Fibroblast of pulmonary artery (primary cell): Measurements from ENCODE around the gene ATCAY.

Experiments
- DNase-seq: peaks from one replicate; pipeline ENCODE4 v3.0.0-alpha.2; 2010; ENCODE audit warnings: low read depth
- H3K4me3 ChIP-seq: replicated peaks from 2 replicates; pipeline ENCODE4 v1.5.1; 2011; ENCODE audit warnings: low read depth, mild to moderate bottlenecking, control low read depth, low read length, moderate library complexity
- CTCF ChIP-seq: IDR thresholded peaks from 2 replicates; pipeline ENCODE4 v1.5.1; 2011; ENCODE audit warnings: mild to moderate bottlenecking, control low read depth, low read length, inconsistent platforms; ENCODE audit errors: missing control alignments

Gene ATCAY

GRCh38 chr19:3836887-3837286 lies 43.6 kb upstream of the ATCAY start:
- TF ChIP-seq CTCF = no peak
- no peak overlapping the region for H3K4me3 ChIP-seq
- DNase-seq = no peak

- DNase-seq = no peak
- no peak for TF ChIP-seq CTCF
- no peak overlapping the region for H3K4me3 ChIP-seq
These were observed 43.2 kb upstream of the ATCAY start for GRCh38 chr19:3837332-3837731.

GRCh38 chr19:3837922-3838321 lies 42.6 kb upstream of the ATCAY start:
- H3K4me3 ChIP-seq = no peak overlapping the region
- TF ChIP-seq CTCF = no peak
- no peak for DNase-seq

- no peak for DNase-seq
- H3K4me3 ChIP-seq = no peak overlapping the region
- no peak for TF ChIP-seq CTCF
These were observed 41.8 kb upstream of the ATCAY start for GRCh38 chr19:3838661-3839060.

GRCh38 chr19:3839941-3840340 lies 40.5 kb upstream of the ATCAY start:
- TF ChIP-seq CTCF = no peak
- no peak for DNase-seq
- no peak overlapping the region for H3K4me3 ChIP-seq

- no peak overlapping the region for H3K4me3 ChIP-seq
- DNase-seq = no peak
- no peak for TF ChIP-seq CTCF
These were observed 39.7 kb upstream of the ATCAY start for GRCh38 chr19:3840804-3841203.

- no peak overlapping the region for H3K4me3 ChIP-seq
- TF ChIP-seq CTCF = no peak
- no peak for DNase-seq
These were observed 37.5 kb upstream of the ATCAY start for GRCh38 chr19:3842948-3843347.
